GM12872 (cell line): ENCODE measurements around the gene GLUD1.

Experiments
- CTCF ChIP-seq: IDR thresholded peaks from 3 replicates; pipeline ENCODE4 v1.5.1; 2011; ENCODE audit warnings: low read depth, mild to moderate bottlenecking, low read length, moderate library complexity; ENCODE audit not compliant: insufficient read depth

The GLUD1 gene

DNA sequence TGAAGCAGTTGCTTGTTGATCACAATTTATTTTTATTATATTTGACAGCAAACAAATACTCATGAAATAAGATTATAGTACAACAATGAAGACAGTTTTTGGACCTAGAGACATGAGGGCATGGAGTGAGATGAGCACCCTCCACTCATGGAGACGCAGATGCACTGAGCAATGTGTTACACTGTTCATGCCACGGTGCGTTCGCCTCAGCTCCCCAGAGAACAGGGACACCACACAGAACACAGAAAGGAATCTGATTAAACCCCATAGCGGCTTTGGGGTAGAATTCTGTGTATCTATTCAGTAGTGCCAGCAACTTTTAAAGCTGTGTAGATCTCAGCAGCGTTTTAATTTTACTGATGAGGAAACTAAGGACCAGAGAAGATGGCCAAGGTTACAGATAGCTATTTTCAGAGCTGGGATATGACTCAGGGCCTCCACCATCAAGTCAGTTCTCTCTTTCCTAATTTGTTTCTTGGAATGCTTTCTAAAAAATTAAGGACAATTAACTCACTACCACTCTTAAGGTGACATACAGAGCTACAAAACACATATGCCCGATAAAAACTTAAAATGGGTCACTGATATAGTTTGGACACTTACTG lies 41.0 kb downstream of the GLUD1 start:
- TF ChIP-seq CTCF = no peak

- TF ChIP-seq CTCF = no peak
Observed at GRCh38 chr10:87053111-87053510, 41.5 kb downstream of the GLUD1 start.

GRCh38 chr10:87045434-87045938 lies 49.2 kb downstream of the GLUD1 start:
- no peak for TF ChIP-seq CTCF

- TF ChIP-seq CTCF = no peak
Observed at GRCh38 chr10:87038786-87039185, 55.9 kb downstream of the GLUD1 start.

GRCh38 chr10:87038286-87038717 lies 56.3 kb downstream of the GLUD1 start:
- TF ChIP-seq CTCF = no peak

DNA sequence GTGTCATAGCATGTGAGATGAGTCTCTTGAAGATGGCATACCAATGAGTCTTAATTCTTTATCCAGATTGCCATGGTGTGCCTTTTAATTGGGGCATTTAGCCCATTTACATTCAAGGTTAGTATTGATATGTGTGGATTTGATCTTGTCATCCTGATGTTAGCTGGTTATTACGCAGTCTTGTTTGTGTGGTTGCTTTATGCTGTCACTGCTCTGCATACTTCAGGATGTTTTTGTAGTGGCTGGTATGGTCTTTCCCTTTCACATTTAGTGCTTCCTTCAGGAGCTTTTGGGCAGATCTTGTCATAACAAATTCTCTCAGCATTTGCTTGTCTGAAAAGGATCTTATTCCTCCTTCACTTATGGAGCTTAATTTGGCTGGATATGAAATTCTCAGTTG lies 58.0 kb downstream of the GLUD1 start:
- no peak for TF ChIP-seq CTCF

GRCh38 chr10:87030912-87031635 lies 63.6 kb downstream of the GLUD1 start:
- no peak for TF ChIP-seq CTCF
